Transverse colon (tissue), 3 donors: ENCODE measurements around the gene GDE1.

Experiments
- POLR2A ChIP-seq: fragments of 450-650 bp; IDR thresholded peaks from one replicate; pipeline ENCODE4 v1.6.1; 2016; ENCODE audit warnings: antibody characterized with exemption, mild to moderate bottlenecking, moderate library complexity
- TF ChIP-seq, protein P1 (sequence below), 5 experiments: fragments of 200-600 bp in 3 of 5; fragments of 450-650 bp in 2 of 5; sonication (generic) in 3 of 5; IDR thresholded peaks; 1 replicate in 2 of 5; 2 replicates in 3 of 5; pipeline ENCODE4 v1.5.1; 2016 to 2017; ENCODE audit warnings: antibody characterized with exemption in 5 of 5, inconsistent platforms in 3 of 5, mild to moderate bottlenecking in 2 of 5, moderate library complexity in 1 of 5

DNA sequence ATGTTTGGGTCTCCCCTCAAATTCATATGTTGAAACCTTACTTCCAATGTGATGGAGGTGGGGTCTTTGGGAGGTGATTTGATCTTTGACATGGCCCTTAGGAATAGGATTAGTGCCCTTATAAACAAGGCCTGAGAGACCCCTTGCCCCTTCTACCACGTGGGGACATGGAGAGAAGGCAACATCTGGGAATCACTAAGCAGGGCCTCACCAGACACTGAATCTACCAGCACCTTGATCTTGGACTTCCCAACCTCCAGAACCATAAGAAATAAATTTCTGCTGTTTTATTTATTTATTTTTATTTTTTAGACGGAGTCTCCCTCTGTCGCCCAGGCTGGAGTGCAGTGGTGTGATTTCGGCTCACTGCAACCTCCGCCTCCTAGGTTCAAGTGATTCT, 40.1 kb downstream of the GDE1 start:
- TF ChIP-seq, protein P1, sequence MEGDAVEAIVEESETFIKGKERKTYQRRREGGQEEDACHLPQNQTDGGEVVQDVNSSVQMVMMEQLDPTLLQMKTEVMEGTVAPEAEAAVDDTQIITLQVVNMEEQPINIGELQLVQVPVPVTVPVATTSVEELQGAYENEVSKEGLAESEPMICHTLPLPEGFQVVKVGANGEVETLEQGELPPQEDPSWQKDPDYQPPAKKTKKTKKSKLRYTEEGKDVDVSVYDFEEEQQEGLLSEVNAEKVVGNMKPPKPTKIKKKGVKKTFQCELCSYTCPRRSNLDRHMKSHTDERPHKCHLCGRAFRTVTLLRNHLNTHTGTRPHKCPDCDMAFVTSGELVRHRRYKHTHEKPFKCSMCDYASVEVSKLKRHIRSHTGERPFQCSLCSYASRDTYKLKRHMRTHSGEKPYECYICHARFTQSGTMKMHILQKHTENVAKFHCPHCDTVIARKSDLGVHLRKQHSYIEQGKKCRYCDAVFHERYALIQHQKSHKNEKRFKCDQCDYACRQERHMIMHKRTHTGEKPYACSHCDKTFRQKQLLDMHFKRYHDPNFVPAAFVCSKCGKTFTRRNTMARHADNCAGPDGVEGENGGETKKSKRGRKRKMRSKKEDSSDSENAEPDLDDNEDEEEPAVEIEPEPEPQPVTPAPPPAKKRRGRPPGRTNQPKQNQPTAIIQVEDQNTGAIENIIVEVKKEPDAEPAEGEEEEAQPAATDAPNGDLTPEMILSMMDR (IDR thresholded peaks at IDR 0.05), result no peak
- no peak for TF ChIP-seq POLR2A
